ENCODE data around the gene EBF3.

Gene EBF3

GRCh38 chr10:129967579-129968019, 3.5 kb upstream of the EBF3 start:
- TF ChIP-seq ZNF274 (IDR thresholded peaks at IDR 0.05; ENCODE audit: low read depth, low read length) = no peak
- H3K4me3 ChIP-seq (ENCODE audit: low read length) = no peak overlapping the region

- TF ChIP-seq ZNF274 (IDR thresholded peaks at IDR 0.05; ENCODE audit: low read depth, low read length) = no peak
- H3K4me3 ChIP-seq (ENCODE audit: low read length) = no peak overlapping the region
Measured at GRCh38 chr10:129966889-129967578, 3.0 kb upstream of the EBF3 start.

DNA sequence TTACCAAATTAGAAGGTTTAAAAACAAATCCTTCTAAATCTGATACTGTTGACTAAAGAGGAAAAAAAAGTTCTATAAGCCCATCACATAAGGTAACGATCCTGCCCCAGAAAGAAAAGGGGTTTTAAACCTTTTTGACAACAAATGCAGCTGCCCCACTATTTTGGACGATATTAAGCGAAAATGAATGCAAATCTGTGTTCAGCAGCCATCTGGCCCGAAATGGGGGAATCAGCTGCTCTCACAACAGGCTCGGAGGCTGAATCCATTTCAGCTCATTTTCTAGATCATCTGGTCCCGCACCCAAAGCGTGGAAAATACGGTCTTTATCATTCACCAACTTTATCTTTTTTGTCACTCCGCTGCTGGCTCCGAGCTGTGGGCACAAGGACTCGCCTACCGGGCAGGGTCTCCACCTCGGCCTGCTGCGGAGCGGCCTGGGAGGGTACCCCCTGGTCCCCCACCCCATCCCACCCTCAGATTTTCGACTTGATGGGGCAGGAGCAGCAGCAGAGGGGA, 2.4 kb upstream of the EBF3 start:
- TF ChIP-seq ZNF274 (IDR thresholded peaks at IDR 0.05; ENCODE audit: low read depth, low read length) = no peak
- H3K4me3 ChIP-seq (ENCODE audit: low read length) = no peak overlapping the region

DNA sequence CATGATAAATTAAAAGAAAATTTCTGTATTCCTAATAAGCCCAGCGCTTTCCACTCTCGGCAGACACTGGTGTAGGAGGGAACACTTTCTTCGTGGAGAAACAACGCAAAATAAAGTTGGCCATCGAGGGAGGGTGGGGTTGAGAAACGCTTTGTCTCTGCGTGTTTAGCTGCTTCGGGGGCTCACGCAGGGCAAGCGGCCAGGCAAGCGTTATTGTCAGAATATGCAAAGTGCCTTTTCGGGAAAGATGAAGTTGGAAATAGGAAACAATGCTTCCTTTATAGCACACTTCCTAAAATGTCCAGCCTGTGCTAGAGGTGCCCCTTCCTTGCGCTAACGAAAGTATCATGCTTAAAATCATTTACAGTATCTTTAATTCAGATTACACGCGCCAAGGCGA, 1.9 kb upstream of the EBF3 start:
- no peak for TF ChIP-seq ZNF274 (IDR thresholded peaks at IDR 0.05; ENCODE audit: low read depth, low read length)
- H3K4me3 ChIP-seq (ENCODE audit: low read length) = no peak overlapping the region

- no peak for TF ChIP-seq ZNF274 (IDR thresholded peaks at IDR 0.05; ENCODE audit: low read depth, low read length)
- no peak overlapping the region for H3K4me3 ChIP-seq (ENCODE audit: low read length)
Measured at GRCh38 chr10:129965425-129965808, 1.3 kb upstream of the EBF3 start.

DNA sequence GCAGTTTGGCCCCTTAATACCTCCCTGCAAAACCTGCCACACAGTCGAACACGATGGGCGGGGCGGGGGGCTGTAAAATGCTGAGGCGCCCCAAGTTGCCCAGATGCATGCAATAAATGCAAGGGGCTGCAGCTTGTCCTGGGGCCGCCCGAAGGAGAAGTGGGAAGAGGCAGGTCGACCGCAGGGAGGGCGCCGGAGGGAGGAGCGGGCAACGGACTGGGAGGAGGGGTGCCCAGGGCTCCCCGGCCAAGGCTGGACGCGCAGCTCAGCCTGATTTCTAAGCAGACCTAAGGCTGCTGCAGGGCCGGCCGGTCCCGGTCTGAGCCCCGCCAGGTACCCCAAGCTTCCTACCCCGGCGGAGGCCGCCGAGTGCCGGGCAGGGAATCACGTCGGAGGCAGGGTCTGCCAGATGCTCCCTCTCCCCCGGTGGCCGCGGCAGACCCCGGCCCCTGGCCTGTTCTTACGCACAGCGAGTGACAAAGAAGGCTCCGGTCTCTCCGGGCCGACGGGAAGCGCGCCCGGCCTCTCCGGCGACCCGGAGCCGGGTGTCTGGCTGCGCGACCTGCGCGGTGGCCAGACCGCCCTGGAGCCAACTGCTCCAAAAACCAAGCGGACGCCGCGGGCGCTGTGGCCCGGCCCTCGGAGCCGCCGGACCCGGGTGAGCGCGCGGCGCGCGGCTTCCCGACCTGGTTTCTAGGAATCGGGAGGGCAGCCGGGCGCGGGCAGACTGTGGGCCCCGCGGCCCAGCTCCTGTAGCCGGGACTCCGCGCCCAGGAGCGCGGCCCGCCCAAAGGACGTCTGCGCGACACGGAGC, 744 bp upstream of the EBF3 start:
- TF ChIP-seq ZNF274 (IDR thresholded peaks at IDR 0.05; ENCODE audit: low read depth, low read length) = no peak
- H3K4me3 ChIP-seq (ENCODE audit: low read length) = no peak overlapping the region

DNA sequence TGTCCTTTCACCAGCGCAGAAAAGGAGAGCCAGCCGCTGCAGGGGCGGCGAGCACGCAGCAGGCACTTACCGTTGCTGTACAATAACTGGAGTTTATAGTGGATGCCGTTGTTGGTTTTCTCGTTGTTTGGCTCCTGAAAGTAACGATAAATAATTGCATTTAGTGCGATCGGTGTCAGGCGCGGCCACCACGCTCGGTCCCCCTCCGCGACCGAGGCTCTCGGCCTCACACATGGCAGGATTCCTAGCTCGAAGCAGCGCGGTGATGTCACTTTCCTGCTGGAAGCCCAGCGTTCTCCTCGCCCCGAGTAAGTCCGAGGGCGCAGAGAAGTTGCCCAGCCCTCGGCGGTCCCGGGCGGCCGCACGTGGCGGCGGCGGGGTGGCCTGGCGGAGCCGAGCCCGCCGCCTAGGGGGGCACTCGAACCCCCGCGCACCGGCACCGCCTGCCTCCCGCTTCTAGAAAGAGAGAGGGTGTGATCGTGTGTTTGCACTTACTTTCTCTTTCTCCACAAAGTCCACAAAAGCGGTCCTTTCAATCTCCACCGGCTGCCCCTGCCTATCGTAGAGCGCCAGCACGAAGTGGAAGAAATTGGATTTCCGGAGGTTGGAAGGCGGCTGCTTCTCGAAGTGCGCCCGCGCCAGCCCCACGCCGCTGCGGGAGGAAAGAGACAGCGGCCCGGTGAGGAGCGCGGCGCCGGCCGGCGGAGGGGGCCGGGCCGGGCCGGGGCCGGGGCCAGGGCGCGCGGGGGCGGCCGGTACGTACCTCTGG, 1.0 kb downstream of the EBF3 start:
- H3K4me3 ChIP-seq (ENCODE audit: low read length) = no peak overlapping the region
- TF ChIP-seq ZNF274 (IDR thresholded peaks at IDR 0.05; ENCODE audit: low read depth, low read length) = no peak

- no peak for TF ChIP-seq ZNF274 (IDR thresholded peaks at IDR 0.05; ENCODE audit: low read depth, low read length)
- no peak overlapping the region for H3K4me3 ChIP-seq (ENCODE audit: low read length)
Measured at GRCh38 chr10:129962031-129962871, 1.8 kb downstream of the EBF3 start.

GRCh38 chr10:129961157-129961701, 2.8 kb downstream of the EBF3 start:
- H3K4me3 ChIP-seq (ENCODE audit: low read length) = no peak overlapping the region
- no peak for TF ChIP-seq ZNF274 (IDR thresholded peaks at IDR 0.05; ENCODE audit: low read depth, low read length)

- TF ChIP-seq ZNF274 (IDR thresholded peaks at IDR 0.05; ENCODE audit: low read depth, low read length) = no peak
- H3K4me3 ChIP-seq (ENCODE audit: low read length) = no peak overlapping the region
Measured at GRCh38 chr10:129960481-129961156, 3.5 kb downstream of the EBF3 start.

GRCh38 chr10:129959544-129960480, 4.3 kb downstream of the EBF3 start:
- TF ChIP-seq ZNF274 (IDR thresholded peaks at IDR 0.05; ENCODE audit: low read depth, low read length) = no peak
- H3K4me3 ChIP-seq (ENCODE audit: low read length) = no peak overlapping the region

Measured in GM08714 (cell line).